ENCODE data around the gene WDR37.

GRCh38 chr10:1177936-1178335 is 121.8 kb downstream of the WDR37 start:
- no peak for TF ChIP-seq EZH2 (IDR thresholded peaks at IDR 0.05; ENCODE audit: low read length)
- TF ChIP-seq, protein P1, sequence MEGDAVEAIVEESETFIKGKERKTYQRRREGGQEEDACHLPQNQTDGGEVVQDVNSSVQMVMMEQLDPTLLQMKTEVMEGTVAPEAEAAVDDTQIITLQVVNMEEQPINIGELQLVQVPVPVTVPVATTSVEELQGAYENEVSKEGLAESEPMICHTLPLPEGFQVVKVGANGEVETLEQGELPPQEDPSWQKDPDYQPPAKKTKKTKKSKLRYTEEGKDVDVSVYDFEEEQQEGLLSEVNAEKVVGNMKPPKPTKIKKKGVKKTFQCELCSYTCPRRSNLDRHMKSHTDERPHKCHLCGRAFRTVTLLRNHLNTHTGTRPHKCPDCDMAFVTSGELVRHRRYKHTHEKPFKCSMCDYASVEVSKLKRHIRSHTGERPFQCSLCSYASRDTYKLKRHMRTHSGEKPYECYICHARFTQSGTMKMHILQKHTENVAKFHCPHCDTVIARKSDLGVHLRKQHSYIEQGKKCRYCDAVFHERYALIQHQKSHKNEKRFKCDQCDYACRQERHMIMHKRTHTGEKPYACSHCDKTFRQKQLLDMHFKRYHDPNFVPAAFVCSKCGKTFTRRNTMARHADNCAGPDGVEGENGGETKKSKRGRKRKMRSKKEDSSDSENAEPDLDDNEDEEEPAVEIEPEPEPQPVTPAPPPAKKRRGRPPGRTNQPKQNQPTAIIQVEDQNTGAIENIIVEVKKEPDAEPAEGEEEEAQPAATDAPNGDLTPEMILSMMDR (optimal IDR thresholded peaks at IDR 0.05 in 1 of 3, IDR thresholded peaks at IDR 0.05 in 1 of 3, conservative IDR thresholded peaks at IDR 0.05 in 1 of 3; ENCODE audit: extremely low read depth in 1 of 3, insufficient read depth in 2 of 3, low read length in 3 of 3), result no peak
